TTC549 (cell line): ENCODE data around the gene MYBPH.

ENCODE experiments used
- FAIRE-seq: peaks from 2 replicates; lab custom pipeline; 2012; peaks lifted over from hg19 to GRCh38; lab: Jason Lieb, UNC

Gene MYBPH

GRCh38 chr1:203128431-203128715, 47.3 kb downstream of the MYBPH start:
- no peak for FAIRE-seq

GRCh38 chr1:203127666-203128430, 47.8 kb downstream of the MYBPH start, which contains the start of gene ADORA1:
Gene ADORA1, plus strand, starts transcription at chr1:203127726. Its CDS starts 1,116 bp downstream, at chr1:203128842.
- FAIRE-seq, result no peak

- FAIRE-seq, result no peak
These were observed 48.6 kb downstream of the MYBPH start for GRCh38 chr1:203126866-203127665.

GRCh38 chr1:203126151-203126865, 49.3 kb downstream of the MYBPH start:
- peak; percentile 39 for FAIRE-seq

GRCh38 chr1:203124546-203125317, 50.9 kb downstream of the MYBPH start:
- FAIRE-seq, result no peak

GRCh38 chr1:203124011-203124410, 51.6 kb downstream of the MYBPH start:
- no peak for FAIRE-seq

GRCh38 chr1:203122159-203122558, 53.5 kb downstream of the MYBPH start:
- no peak for FAIRE-seq

GRCh38 chr1:203121186-203122015, 54.2 kb downstream of the MYBPH start:
- no peak for FAIRE-seq

- no peak for FAIRE-seq
These were observed 55.1 kb downstream of the MYBPH start for GRCh38 chr1:203120325-203121153.
